Ishikawa (cell line): ENCODE measurements around the gene SGO2.

ENCODE experiments used
- CEBPB ChIP-seq: IDR thresholded peaks from 2 replicates; pipeline ENCODE4 v1.6.1; 2012
- CREB1 ChIP-seq: IDR thresholded peaks from 2 replicates; pipeline ENCODE4 v1.6.1; 2012; ENCODE audit warnings: low read depth
- EGR1 ChIP-seq: IDR thresholded peaks from 2 replicates; pipeline ENCODE4 v1.6.1; 2012
- EP300 ChIP-seq: IDR thresholded peaks from 2 replicates; pipeline ENCODE4 v1.6.1; 2012; ENCODE audit warnings: borderline replicate concordance
- FOXM1 ChIP-seq: IDR thresholded peaks from 2 replicates; pipeline ENCODE4 v1.6.1; 2012; ENCODE audit warnings: low read depth, borderline replicate concordance
- MAX ChIP-seq: IDR thresholded peaks from 2 replicates; pipeline ENCODE4 v1.6.1; 2012
- NFIC ChIP-seq: IDR thresholded peaks from 2 replicates; pipeline ENCODE4 v1.6.1; 2012
- RAD21 ChIP-seq: IDR thresholded peaks from 2 replicates; pipeline ENCODE4 v1.6.1; 2012; ENCODE audit warnings: low read depth
- REST ChIP-seq: IDR thresholded peaks from 2 replicates; pipeline ENCODE4 v1.6.1; 2012; ENCODE audit warnings: low read depth, mild to moderate bottlenecking
- TAF1 ChIP-seq: IDR thresholded peaks from 2 replicates; pipeline ENCODE4 v1.6.1; 2012; ENCODE audit warnings: low read depth, mild to moderate bottlenecking
- TCF12 ChIP-seq: IDR thresholded peaks from 2 replicates; pipeline ENCODE4 v1.6.1; 2012; ENCODE audit warnings: low read depth
- TEAD4 ChIP-seq: IDR thresholded peaks from 2 replicates; pipeline ENCODE4 v1.6.1; 2012
- YY1 ChIP-seq: IDR thresholded peaks from 2 replicates; pipeline ENCODE4 v1.6.1; 2012; ENCODE audit warnings: low read depth
- ZBTB7A ChIP-seq: IDR thresholded peaks from 2 replicates; pipeline ENCODE4 v1.6.1; 2012; ENCODE audit warnings: low read depth
- TF ChIP-seq, protein P1 (sequence below): IDR thresholded peaks from 2 replicates; pipeline ENCODE4 v1.6.1; 2012

The SGO2 gene

DNA sequence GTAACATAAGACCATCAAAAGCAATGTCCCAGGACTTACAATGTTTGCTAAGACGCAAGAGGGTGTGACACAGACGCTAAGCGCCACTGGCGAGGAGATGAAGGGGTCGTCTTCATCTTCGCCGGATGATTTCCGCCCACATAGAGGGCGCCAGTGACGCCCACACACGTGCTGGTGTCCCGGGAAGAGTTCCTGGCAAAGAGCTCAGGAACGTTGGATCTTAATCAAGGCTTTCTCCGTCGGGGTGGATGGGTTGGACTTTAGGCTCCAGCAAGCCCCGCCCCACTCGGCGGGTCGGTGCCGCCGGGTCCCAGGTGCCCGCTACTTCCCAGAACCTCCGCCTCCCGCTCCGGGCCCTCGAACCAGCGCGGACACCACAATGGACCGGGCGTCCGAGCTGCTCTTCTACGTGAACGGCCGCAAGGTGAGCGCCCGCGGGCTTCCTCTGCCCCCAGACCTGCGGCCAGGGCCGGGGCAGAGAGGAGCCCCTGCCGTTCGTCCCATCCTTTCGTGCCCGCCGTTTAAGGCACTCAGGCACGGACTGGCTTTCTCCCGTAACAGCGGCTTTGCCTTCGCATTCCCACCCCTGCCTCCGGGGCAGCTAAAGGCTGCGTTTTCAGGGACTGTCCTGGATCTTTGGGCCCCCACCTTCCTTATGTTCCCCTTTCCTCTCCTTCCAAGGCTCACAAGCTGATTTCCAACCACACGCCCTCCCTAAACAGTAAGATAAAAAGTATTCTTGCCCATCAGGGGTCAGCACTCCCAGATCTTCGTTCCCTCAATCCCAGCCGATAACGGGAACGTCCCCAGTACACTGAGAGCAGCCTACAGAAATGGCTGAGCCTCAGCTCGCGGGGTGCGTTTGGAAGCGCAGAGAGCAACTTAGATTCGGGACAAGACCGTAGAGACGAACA, 60.0 kb downstream of the SGO2 start, which contains the start of gene AOX1:
Gene AOX1, plus strand, starts transcription at position 285 of the 914 bp plus-strand sequence. Its CDS starts 95 bp downstream, at position 380.
- TF ChIP-seq EGR1 = no peak
- TF ChIP-seq TEAD4 = no peak
- TF ChIP-seq TAF1 = no peak
- TF ChIP-seq CEBPB = no peak
- no peak for TF ChIP-seq NFIC
- TF ChIP-seq CREB1 = no peak
- TF ChIP-seq ZBTB7A = no peak
- no peak for TF ChIP-seq REST

DNA sequence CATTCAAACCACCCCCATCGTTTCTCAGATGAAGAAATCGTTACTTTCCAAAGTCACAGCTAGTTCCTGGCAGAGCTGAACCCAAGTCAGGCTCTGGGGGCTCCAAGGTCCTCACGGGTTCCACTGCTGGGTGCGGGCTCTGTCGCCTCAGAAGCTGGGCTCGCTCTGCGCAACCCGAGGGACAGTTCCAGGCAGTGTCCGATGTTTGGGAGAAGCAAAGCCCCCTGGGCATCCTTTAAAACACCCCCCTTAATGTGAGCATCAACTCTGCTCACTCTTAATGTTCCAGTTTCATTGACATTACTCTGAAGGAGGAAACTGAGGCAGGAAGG, 60.6 kb downstream of the SGO2 start:
- TF ChIP-seq EGR1 = no peak
- no peak for TF ChIP-seq TAF1
- no peak for TF ChIP-seq REST
- TF ChIP-seq CEBPB = no peak

DNA sequence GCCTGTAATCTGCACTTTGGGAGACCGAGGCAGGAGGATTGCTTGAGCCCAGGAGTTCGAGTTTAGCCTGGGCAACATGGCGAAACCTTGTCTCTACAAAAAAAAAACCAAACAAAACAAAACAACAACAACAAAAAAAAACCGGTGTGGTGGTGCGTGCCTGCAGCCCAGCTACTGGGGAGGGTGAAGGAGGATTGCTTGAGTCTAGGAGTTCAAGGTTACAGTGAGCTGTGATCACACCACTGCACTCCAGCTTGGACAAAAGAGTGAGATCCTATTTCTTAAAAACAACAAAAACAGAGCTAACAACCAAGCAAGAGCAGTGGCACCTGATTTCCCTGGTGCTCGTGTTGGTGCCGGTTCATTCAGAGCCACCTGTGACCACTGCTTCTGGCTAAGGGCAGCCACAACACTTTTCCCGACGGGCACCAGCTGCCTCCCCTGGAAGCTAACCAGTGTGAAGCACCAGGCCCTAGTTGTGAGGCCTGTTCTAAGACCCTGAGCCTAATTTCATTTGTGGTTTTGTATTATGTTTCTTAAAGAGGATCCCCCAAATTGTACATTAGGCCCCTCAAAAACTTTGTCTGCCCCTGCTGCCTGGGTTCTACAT, 61.1 kb downstream of the SGO2 start:
- TF ChIP-seq TEAD4 (no peak), ZBTB7A (no peak), EGR1 (no peak), NFIC (no peak), TCF12 (no peak), TAF1 (no peak), FOXM1 (no peak), REST (no peak), EP300 (no peak), CREB1 (no peak), CEBPB (no peak), YY1 (no peak), MAX (no peak), RAD21 (no peak)
- TF ChIP-seq, protein P1, sequence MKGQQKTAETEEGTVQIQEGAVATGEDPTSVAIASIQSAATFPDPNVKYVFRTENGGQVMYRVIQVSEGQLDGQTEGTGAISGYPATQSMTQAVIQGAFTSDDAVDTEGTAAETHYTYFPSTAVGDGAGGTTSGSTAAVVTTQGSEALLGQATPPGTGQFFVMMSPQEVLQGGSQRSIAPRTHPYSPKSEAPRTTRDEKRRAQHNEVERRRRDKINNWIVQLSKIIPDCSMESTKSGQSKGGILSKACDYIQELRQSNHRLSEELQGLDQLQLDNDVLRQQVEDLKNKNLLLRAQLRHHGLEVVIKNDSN = no peak

DNA sequence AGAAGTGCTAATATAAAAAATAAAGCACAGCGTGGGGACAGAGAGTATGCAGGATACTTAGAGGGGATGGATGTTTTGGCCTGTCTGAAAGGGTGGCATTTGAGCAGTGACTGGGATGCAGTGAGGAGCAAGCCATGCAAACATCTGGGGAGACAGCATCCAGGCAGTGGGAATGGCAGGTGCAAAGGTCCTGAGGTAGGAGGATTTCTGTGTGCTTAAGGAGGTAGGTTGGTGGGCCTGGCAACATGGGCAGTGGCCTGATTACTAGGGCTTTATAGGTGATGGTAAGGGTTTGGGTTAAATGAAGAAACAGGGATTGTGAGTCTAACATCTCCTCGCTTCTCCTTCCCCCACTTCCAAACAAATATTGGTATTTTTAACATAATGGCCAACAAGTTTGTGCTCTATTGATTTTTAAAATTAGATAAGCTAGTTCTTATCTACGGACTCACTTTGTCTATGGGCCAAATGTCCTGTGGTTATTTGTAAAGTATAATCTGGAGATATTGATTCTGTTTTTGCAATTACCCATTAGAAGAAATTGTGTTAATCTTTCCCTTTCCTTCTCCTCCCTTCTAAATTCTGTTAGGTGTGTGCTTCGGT, 62.2 kb downstream of the SGO2 start:
- TF ChIP-seq TEAD4 (no peak), EGR1 (no peak)

DNA sequence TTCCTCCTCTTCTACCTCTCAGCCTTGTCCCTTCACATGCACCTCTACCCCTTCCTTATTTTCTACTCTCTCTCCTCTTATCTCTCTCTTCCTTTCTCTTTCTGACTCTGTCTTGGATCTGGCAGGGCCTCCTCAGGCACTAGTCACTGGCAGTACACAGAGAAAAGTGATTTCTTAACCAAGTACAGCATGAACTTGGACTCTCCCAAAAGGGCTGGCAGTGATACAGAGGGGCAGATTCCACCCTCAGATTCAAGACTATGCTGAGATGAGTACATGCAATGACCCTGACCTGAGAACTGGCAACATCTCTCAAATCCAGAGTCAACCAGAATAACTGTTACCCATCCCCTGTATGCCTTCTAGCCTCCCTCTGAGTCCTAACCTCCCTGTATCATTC, 64.1 kb downstream of the SGO2 start:
- TF ChIP-seq, protein P1 = no peak
- TF ChIP-seq CEBPB (no peak), EGR1 (no peak), FOXM1 (no peak), REST (no peak), YY1 (no peak), TAF1 (no peak), MAX (no peak), TEAD4 (no peak), RAD21 (no peak)
